ENCODE data around the gene APCS.

Gene APCS, protein sequence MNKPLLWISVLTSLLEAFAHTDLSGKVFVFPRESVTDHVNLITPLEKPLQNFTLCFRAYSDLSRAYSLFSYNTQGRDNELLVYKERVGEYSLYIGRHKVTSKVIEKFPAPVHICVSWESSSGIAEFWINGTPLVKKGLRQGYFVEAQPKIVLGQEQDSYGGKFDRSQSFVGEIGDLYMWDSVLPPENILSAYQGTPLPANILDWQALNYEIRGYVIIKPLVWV

DNA sequence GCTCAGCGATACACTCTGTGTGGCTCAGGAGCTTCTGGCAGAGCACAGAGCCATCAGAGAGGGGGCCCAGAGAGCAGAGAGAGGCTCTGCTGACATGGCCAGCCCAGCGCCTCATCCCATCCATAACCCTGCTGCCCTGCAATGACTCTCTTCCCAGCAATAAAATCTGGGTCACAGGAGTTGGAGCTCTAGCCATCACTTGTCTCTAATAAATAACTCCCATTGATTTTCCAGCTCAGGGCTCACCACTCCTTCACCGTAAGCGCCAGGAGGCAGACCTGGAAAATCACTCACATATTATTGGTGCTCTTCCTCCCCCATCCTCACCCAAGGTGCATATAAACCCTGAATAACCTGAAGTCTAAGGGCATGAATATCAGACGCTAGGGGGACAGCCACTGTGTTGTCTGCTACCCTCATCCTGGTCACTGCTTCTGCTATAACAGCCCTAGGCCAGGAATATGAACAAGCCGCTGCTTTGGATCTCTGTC is at the start of gene APCS:
APCS (plus strand) TSS at position 366 of the 491 bp plus-strand sequence; CDS start at position 462, 96 bp downstream.
- DNase-seq (ENCODE audit: low spot score), result no peak

DNA sequence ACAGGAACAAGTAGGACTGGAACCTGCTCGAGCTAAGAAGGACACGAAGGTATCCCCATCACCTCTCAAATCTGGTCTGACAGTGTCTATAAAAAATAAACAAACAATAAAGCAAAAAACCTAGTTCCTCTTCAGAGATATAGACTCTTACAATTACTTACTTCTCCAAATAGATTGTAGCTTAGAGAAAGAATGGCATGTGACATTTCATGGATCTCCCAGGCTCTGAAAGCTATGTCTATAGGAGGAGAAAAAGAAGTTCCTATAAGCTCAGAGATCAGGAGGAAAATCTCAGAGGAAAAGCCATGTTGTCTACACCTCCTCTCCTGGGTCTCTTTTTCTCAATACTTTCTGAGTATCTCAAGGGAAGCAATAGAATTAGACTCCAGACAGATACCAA is 39.5 kb upstream of the APCS start:
- DNase-seq (ENCODE audit: low spot score), result no peak

DNA sequence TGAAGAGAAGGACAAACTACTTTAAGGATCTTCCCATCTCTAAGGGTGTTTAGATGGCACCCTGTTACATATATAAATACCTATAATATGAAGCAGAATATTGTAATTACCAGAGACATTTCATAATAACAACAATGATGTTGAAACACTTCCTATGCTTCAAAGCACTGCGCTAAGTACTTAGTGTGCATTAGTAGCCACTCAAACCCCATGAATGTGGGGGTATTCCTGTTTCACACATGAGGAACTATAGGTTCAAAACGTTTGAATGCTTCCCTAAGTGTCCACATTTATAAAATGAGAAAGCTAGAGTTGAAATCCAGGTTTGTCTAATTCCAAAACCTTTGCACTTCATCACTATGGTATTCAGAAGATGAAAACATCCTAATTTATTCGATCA is 33.4 kb upstream of the APCS start:
- DNase-seq (ENCODE audit: low spot score), result no peak

DNA sequence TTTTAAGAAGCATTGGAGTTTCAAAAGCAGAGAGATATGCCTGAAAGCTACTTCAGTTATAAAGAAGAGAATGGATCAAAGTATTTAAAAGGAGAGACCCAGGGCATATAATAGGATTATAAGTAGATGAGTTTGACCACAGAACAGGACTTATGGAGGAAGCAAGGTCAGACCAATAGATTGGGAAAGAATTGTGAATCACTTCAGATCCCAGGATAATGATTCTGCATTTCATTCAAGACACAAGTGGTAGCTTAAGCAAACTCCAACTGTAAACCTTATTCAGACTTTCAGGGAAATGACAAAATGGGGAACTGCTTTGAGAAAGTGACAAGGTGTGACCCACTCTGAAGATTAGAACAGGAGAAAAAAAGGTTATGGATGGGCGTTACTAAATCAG is 32.9 kb upstream of the APCS start:
- DNase-seq (ENCODE audit: low spot score), result no peak

DNA sequence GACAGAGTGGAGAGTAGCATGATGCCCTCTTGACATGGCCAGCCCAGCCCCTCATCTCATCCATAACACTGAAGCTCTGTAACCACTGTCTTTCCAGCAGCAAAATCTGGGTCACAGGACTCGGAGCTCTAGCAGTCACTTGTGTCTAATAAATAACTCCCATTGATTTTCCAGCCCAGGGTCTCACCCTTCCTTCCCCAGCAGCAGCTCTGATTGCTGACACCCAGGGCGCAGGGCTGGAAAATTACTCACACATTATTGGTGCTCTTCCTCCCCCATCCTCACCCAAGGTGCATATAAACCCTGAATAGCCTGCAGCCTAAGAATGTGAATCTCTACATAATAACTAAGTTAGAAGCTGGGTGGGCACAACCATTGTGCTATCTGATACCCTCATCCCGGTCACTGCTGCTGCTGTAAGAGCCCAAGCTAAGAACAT is 30.7 kb upstream of the APCS start:
- DNase-seq (ENCODE audit: low spot score), result no peak

DNA sequence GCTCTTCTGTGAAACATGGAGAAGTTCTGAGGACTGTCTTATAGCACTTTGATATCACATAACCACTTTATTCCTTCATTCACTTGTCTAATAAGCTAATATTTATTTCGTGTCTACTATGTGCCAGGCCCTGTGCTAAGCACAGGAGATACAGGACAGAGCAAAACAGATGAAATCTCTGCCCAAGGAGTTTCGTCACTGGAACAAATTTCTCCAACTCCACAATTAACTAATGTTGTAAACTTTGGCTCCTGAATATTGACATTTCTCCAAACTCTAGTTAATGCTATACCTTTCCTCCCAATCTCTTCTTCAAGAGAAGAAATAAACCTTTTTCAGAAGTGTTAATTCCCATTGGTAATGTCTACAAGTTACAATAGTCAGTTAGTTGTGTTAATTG is 27.0 kb upstream of the APCS start:
- DNase-seq (ENCODE audit: low spot score), result no peak

DNA sequence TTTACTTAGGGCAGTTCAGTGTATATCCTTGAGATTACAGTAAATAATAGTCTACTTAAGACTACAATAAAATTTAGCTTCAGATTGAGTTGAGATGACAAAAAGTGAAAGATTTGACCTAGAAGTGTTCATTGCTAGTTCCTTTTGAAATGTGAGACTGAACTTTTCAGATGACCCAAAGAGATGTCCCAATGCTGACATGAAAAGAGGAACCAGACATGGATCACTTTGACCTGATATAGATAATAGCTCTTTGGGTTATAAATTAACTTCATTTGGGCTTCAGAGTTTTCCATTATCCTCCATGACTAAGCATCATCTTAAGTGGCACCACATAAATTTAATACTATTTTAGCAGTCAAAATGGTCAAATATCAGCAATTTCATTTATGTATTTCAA is 26.1 kb upstream of the APCS start:
- no peak for DNase-seq (ENCODE audit: low spot score)

DNA sequence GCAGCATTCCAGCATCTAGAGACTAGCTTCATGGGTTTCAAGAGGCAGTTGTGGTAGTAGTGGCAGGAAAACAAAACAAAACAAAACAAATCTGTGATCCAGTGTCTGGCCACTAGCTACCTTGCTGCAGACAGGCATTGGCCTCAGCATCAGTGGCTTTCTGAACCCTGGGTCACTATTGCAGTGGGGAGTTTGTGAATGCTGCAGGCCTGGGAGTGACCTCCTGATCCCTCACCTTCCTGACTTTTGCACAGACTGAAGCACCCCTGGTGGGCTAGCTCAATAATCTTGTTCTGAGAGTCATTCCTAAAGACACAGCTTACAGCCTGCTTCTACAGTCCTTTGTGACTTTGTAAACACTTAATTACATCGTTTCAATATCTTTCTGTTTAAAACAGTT is 24.9 kb upstream of the APCS start:
- DNase-seq (ENCODE audit: low spot score), result no peak

DNA sequence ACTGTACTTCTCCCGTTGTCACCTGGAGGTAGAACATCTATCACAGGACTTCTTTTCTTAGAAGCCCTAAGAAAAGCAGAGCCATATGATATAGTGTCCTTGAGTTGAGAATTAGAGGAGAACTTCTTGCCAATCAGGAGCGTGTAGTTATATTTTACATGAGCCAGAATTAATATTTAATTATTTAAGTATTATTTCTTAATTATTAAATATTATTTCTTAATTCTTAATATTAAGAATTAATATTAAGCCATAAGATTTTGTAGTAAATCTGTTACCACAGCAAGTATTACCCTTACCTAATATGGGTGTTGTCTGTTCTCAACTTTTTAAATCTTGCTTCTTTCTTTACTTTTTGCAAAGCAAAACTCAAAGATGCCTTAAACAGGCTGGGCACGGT is 10.2 kb upstream of the APCS start:
- no peak for DNase-seq (ENCODE audit: low spot score)

DNA sequence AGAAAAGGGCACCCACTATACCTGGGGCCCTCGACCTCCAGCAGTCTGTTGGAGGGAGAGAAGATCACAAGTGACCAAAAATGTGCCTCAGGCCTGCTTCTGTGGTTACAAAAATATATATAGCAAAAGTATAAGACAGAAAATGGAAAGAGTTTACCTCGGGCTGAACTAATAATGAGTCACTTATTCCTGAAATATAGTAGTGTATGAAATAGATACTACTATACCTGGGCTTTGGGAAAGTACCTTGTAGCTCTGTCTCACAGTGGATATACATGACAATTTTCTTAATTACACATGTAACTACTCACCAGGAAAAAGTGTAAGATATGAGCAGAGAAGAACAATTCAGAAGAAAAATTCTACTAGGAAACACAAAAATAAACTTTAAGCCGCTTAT is 7.3 kb upstream of the APCS start:
- no peak for DNase-seq (ENCODE audit: low spot score)

DNA sequence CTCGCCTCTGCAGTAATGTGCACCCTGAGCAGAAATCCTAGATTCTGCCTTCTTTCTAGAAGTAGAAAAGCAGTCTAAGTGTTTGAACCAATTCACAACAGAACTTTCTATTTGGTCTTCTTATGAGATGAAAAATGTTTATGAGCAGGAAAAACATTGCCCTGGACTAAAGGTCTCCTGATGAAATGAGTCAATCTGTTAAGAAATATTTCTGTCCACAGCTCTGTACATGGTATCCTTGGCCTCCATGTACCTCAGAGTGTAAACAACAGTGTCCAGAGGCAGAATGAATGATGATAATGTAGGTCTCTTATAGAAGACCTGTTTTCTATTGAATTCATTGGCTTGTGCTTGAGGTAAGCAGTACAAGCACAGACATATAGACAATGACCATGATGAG is 6.2 kb upstream of the APCS start:
- no peak for DNase-seq (ENCODE audit: low spot score)

DNA sequence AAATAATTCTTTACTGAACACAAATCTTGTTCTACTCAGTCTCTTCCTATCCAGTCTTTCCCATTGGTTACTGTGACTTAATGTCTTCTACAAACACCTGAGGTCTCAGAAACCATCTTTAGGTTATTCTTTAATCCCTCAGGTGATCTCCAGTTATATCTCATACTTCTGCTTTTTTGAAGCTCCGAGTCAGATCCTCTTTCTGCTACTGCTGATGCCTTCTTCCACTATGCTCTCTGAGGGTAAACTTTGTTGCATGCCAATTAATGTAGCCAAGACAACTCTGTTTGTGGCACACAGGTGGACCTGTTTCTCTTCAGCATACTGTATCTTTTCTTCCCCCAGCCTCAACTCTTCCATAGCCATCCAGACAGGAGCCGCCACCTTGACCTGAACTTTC is 3.1 kb upstream of the APCS start:
- DNase-seq (ENCODE audit: low spot score), result no peak

DNA sequence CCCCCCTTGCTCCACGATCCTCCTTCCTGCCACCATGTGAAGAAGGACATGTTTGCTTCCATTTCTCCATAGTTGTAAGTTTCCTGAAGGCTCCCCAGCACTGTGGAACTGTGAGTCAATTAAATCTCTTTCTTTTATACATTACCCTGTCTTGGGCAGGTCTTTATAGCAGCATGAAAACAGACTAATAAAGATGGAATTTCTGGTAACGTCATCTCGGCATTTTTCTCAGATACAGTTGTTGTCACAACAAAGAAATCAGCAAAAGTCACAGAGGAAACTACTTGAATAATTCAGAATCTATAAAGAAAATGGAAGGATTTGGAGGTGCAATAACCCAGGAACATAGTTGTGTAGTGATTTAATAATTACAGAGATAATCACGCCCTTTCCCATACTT is 4.4 kb downstream of the APCS start:
- DNase-seq (ENCODE audit: low spot score), result no peak

DNA sequence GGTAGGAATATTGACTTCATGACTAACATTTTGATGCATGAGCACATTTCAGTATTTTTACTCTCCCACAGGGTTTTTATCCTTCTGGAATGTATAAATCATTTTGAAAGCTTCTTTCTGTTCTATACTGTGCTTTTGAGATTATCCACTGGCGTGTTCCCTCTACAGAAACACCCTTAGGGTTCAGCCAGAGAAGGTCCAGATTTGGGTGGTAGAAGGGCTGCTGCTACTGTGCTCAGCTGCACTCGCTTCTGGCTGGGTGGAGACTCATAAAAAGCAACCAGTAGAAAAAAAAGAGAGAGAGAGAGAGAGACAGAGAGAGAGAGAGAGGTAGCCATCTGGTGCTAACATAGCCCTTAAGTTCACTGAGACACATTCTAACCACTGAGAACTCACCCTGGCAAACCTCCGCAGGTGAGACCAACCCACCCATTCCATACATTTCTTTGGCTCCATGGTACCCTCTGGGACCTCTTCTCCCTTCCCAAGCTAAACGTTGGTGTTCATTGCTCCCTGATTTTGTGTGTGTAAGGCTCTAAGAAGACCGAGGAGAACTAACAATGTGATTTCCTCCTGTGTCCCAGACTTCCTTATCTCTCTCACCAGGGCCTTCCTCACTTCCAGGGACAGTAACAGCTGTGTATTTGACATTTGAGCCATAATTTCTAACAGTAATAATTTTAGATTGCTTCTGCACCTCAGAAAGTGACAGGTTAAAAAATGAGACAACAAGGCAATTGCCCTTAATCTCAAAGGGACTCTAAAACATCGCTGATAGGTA is 7.2 kb downstream of the APCS start:
- no peak for DNase-seq (ENCODE audit: low spot score)

DNA sequence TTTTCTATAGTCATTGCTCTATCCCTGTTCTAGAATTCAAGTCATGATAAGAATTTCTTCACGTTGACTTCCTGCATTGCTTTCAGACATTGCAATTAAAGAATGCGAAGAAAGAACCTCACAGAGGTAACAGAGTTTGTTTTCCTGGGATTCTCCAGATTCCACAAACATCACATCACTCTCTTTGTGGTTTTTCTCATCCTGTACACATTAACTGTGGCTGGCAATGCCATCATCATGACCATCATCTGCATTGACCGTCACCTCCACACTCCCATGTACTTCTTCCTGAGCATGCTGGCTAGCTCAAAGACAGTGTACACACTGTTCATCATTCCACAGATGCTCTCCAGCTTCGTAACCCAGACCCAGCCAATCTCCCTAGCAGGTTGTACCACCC is 10.6 kb downstream of the APCS start:
- no peak for DNase-seq (ENCODE audit: low spot score)

DNA sequence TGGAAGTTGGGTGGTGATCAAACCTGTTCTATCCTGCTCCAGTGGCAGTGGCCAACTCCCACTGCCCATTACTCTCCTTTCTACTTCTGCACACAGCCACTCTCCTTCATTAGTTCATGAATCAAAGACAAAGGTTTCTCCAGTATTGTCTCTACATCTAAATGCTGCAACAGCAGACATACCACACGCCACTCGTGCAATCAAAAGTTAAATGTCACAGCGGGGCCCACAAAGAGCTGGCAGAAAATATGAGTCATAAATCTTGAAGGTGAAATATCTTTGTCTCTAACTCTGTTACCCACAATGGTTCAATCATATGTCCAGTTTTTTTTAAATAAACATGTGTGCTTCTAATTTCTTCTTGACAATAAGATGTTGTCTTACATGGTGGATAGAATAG is 13.3 kb downstream of the APCS start:
- no peak for DNase-seq (ENCODE audit: low spot score)

DNA sequence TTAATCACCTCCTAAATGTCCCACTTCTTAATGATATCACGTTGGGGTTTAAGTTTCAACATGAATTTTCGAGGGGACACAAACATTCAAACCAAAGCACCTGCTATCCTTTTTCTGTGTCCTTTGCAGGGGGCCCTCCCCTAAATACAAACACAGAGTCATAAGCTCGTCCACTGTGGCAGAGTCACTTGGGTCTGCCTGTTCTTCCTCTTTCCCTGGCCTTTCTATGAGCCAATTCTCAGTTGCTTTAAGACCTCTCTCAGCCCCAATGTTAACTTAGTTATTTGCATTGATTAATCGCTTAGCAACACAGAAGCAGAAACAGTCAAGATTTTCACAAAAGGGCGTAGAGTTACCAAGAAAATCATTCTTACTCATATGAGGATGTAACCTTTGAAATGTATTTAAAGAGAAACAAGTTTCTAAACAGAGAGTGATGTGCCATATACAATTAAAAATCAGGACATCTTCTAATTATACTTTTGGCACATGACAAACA is 14.9 kb downstream of the APCS start:
- DNase-seq (ENCODE audit: low spot score), result no peak

DNA sequence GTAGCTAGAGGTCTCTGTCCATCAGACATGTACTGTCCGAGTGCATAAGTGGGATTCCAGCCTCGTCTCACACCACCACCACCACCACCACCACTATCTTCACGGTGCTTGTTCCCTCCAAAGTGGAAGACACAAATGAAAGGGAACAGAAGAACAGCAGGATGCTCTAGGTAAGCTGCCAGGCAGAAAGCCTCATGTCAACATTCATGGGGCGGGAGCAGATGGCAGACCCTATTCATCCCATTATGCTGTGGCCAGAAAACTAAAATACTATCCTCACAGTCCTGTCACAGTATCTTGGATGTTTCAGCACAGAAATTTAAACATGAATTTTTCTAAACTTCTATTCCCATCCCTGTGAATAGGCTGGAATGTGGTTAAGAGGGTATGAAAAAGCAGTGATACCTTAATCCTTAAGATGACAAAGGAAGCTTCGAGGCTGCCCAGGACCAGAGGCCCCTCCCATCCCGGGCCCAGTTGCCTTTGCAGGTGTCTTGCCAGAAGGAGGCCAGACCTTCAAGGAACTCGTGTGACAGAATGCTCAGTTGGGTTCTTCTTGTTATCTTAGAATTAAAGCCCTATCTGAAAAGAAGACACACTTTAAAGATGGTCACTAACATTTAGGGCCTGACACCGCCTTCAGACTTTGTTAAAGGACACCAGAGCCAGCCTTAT is 24.7 kb downstream of the APCS start:
- peak; percentile 89 for DNase-seq (ENCODE audit: low spot score)

DNA sequence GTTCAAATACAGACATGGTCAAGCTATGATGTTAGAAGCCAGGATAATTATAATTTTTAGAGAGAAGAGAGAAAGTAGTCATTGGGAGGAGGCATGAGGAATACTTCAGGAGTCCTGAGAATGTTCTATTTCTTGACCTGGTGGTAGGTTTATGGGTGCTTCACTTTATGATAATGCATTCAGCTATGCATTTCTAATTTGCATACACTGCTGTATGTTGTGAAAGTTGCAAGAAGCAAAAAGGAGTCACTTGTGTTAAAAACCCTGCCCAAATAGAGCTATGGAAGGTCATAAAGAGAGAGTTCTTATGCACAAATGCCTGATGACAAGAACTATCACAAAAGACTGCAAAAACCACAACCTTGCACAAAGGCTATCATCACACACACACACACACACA is 45.3 kb downstream of the APCS start:
- no peak for DNase-seq (ENCODE audit: low spot score)

All from cerebellar cortex (tissue), 1 donor.